Osteocyte (in vitro differentiated cells): Measurements from ENCODE around the gene PPP1R12C. TPM values are rescaled to one million over a fixed set of nuclear protein-coding genes. Genes with fewer than 3 reads are reported as not detected.

ENCODE experiments used
- DNase-seq: peaks from one replicate; pipeline ENCODE4 v3.0.0; 2021; ENCODE audit warnings: mixed read lengths; ENCODE audit not compliant: unreplicated experiment; ENCODE audit errors: extremely low spot score
- H3K27ac Mint-ChIP-seq: one replicate; pipeline ENCODE4 v1.8.0; 2021; ENCODE audit warnings: mild to moderate bottlenecking, mixed read lengths; ENCODE audit not compliant: unreplicated experiment
- H3K27me3 Mint-ChIP-seq: one replicate; pipeline ENCODE4 v1.8.0; 2021; ENCODE audit warnings: mixed read lengths; ENCODE audit not compliant: unreplicated experiment
- H3K36me3 Mint-ChIP-seq: one replicate; pipeline ENCODE4 v1.8.0; 2021; ENCODE audit warnings: mixed read lengths; ENCODE audit not compliant: unreplicated experiment
- H3K4me1 Mint-ChIP-seq: one replicate; pipeline ENCODE4 v1.8.0; 2021; ENCODE audit warnings: mixed read lengths; ENCODE audit not compliant: unreplicated experiment
- H3K4me3 Mint-ChIP-seq: one replicate; pipeline ENCODE4 v1.8.0; 2021; ENCODE audit warnings: mild to moderate bottlenecking, moderate library complexity, mixed read lengths; ENCODE audit not compliant: unreplicated experiment
- H3K9me3 Mint-ChIP-seq: one replicate; pipeline ENCODE4 v1.8.0; 2021; ENCODE audit warnings: mixed read lengths; ENCODE audit not compliant: unreplicated experiment
- CTCF ChIP-seq: fragments of 200-600 bp; sonication (generic); IDR thresholded peaks from 2 replicates; pipeline ENCODE4 v1.5.0; 2021; ENCODE audit warnings: antibody characterized with exemption, mild to moderate bottlenecking, moderate library complexity
- long read RNA-seq: library from polyadenylated mRNA; unstranded; transcript quantifications from one replicate; pipeline ENCODE4 v2.0.0, GENCODE V29; 2021
- total RNA-seq: library from RNA; stranded (reverse); gene quantifications from 2 replicates; pipeline ENCODE4 v1.2.1, GENCODE V29; 2021

Gene PPP1R12C
- 123 and 135 TPM in 2 replicates for total RNA-seq
- long read RNA-seq = 0 reads

GRCh38 chr19:55116859-55117662 lies at the start of gene PPP1R12C:
PPP1R12C (minus strand) TSS chr19:55117637; CDS start chr19:55117543, 94 bp downstream.
- Mint-ChIP-seq H3K36me3 (no peaks in the 10 kb centered on the region), H3K27ac (peak within 1 kb of the TSS; percentile 99), H3K4me3 (peak within 1 kb of the TSS; percentile 97), H3K27me3 (peaks cover 4% of the 10 kb centered on the region), H3K4me1 (peaks cover 40% of the 10 kb centered on the region), H3K9me3 (no peaks in the 10 kb centered on the region)
- DNase-seq = no peak
- TF ChIP-seq CTCF = no peak

- Mint-ChIP-seq H3K9me3 (no peaks in the 10 kb centered on the region), H3K27ac (peak within 1 kb of the TSS; percentile 90), H3K27me3 (peaks cover 28% of the 10 kb centered on the region), H3K36me3 (no peaks in the 10 kb centered on the region), H3K4me3 (peak within 1 kb of the TSS; percentile 98), H3K4me1 (peaks cover 11% of the 10 kb centered on the region)
- no peak for TF ChIP-seq CTCF
- peak; percentile 98 for DNase-seq
These were observed 49.3 kb upstream of the PPP1R12C start, which contains the start of gene DNAAF3 for GRCh38 chr19:55166530-55167268. DNAAF3 (minus strand) TSS chr19:55166613; CDS start chr19:55166413, 200 bp downstream.

GRCh38 chr19:55165952-55166529 lies 48.6 kb upstream of the PPP1R12C start:
- no peaks in the 10 kb centered on the region for H3K9me3 Mint-ChIP-seq
- TF ChIP-seq CTCF = peak; percentile 73
- DNase-seq = peak; percentile 92
- peak overlapping the region; percentile 90 for H3K27ac Mint-ChIP-seq
- H3K27me3 Mint-ChIP-seq = peaks cover 23% of the 10 kb centered on the region
- peak overlapping the region; percentile 98 for H3K4me3 Mint-ChIP-seq
- peaks cover 11% of the 10 kb centered on the region for H3K4me1 Mint-ChIP-seq
- no peaks in the 10 kb centered on the region for H3K36me3 Mint-ChIP-seq

GRCh38 chr19:55161571-55162322 lies 44.3 kb upstream of the PPP1R12C start:
- Mint-ChIP-seq H3K4me1 (peaks cover 29% of the 10 kb centered on the region), H3K27ac (no peak overlapping the region), H3K9me3 (no peaks in the 10 kb centered on the region), H3K4me3 (no peak overlapping the region), H3K27me3 (peaks cover 4% of the 10 kb centered on the region), H3K36me3 (no peaks in the 10 kb centered on the region)
- no peak for TF ChIP-seq CTCF
- no peak for DNase-seq
